GM18519 (cell line): ENCODE data around the gene XIAP.
"Not testable (repeated sequence)": the region's sequence is repeated elsewhere in the genome, so short reads cannot be mapped to it uniquely, and the experiment has no call there.

Experiments used
- ATAC-seq: cut with Tn5 transposase; IDR thresholded peaks from one replicate; pipeline ENCODE4 v1.9.1; 2021; ENCODE audit warnings: mild to moderate bottlenecking, moderate library complexity; ENCODE audit not compliant: unreplicated experiment, low FRiP score

Gene XIAP

GRCh38 chrX:123859846-123860838 is at the start of gene XIAP:
TSS of gene XIAP (plus strand) at chrX:123860053. CDS start at chrX:123885663, 25,610 bp downstream.
- ATAC-seq, result no peak

- no peak for ATAC-seq
Measured at GRCh38 chrX:123814343-123814742, 45.5 kb upstream of the XIAP start.

- ATAC-seq, result not testable (repeated sequence)
Measured at GRCh38 chrX:123814934-123815394, 44.9 kb upstream of the XIAP start.

- no peak for ATAC-seq
Measured at GRCh38 chrX:123817288-123817894, 42.5 kb upstream of the XIAP start.

GRCh38 chrX:123818243-123818642 is 41.6 kb upstream of the XIAP start:
- no peak for ATAC-seq

GRCh38 chrX:123822965-123823364 is 36.9 kb upstream of the XIAP start:
- ATAC-seq, result no peak

GRCh38 chrX:123830309-123830708 is 29.5 kb upstream of the XIAP start:
- peak; percentile 87 for ATAC-seq

- ATAC-seq, result peak; percentile 64
Measured at GRCh38 chrX:123833387-123833786, 26.5 kb upstream of the XIAP start.

- ATAC-seq, result no peak
Measured at GRCh38 chrX:123834116-123834515, 25.7 kb upstream of the XIAP start.

GRCh38 chrX:123835661-123836371 is 24.0 kb upstream of the XIAP start:
- no peak for ATAC-seq

- ATAC-seq, result not testable (repeated sequence)
Measured at GRCh38 chrX:123845129-123845528, 14.7 kb upstream of the XIAP start.

GRCh38 chrX:123846577-123847038 is 13.2 kb upstream of the XIAP start:
- ATAC-seq, result no peak

- ATAC-seq, result no peak
Measured at GRCh38 chrX:123847056-123847455, 12.8 kb upstream of the XIAP start.

GRCh38 chrX:123849096-123849495 is 10.8 kb upstream of the XIAP start:
- ATAC-seq, result no peak

- ATAC-seq, result not testable (repeated sequence)
Measured at GRCh38 chrX:123849906-123850305, 9.9 kb upstream of the XIAP start.

GRCh38 chrX:123851079-123851478 is 8.8 kb upstream of the XIAP start:
- no peak for ATAC-seq

- ATAC-seq, result no peak
Measured at GRCh38 chrX:123854329-123854728, 5.5 kb upstream of the XIAP start.

GRCh38 chrX:123859409-123859845 is 426 bp upstream of the XIAP start:
- ATAC-seq, result no peak

GRCh38 chrX:123860983-123861382 is 1.1 kb downstream of the XIAP start:
- ATAC-seq, result no peak

GRCh38 chrX:123869488-123869887 is 9.6 kb downstream of the XIAP start:
- ATAC-seq, result no peak

- no peak for ATAC-seq
Measured at GRCh38 chrX:123871309-123871708, 11.5 kb downstream of the XIAP start.
